SW 1271 (cell line): Measurements from ENCODE around the gene KCNN2.

ENCODE experiments used
- DNase-seq, 2 experiments: peaks; one replicate each; lab custom pipeline; 2025; lab: John Stamatoyannopoulos, UW

KCNN2 gene

GRCh38 chr5:114544561-114544960, 182.7 kb downstream of the KCNN2 start:
- DNase-seq = no peak
